GM19193 (cell line): ENCODE data around the gene CCDC121.
A peak's percentile ranks its signal among the peaks of the same experiment; 100 is the strongest.

Source experiments
- POLR2A ChIP-seq: IDR thresholded peaks from 4 replicates; pipeline ENCODE4 v1.6.1; 2011; ENCODE audit not compliant: insufficient read depth, insufficient read length; ENCODE audit errors: extremely low read depth

Gene CCDC121

GRCh38 chr2:27628767-27629709 lies at the start of gene CCDC121, which contains the start of gene GPN1:
Gene CCDC121, minus strand, starts transcription at chr2:27629012. Its CDS starts 1,213 bp downstream, at chr2:27627799.
Gene GPN1, plus strand, starts transcription at chr2:27629050. Its CDS starts 9 bp downstream, at chr2:27629059.
- peak; percentile 98 for TF ChIP-seq POLR2A

- no peak for TF ChIP-seq POLR2A
Observed at GRCh38 chr2:27672723-27673486, 44.1 kb upstream of the CCDC121 start.

- TF ChIP-seq POLR2A: no peak
Observed at GRCh38 chr2:27671235-27671634, 42.4 kb upstream of the CCDC121 start.

- no peak for TF ChIP-seq POLR2A
Observed at GRCh38 chr2:27667446-27667845, 38.6 kb upstream of the CCDC121 start.

- no peak for TF ChIP-seq POLR2A
Observed at GRCh38 chr2:27664622-27665363, 36.0 kb upstream of the CCDC121 start.

GRCh38 chr2:27664154-27664574 lies 35.4 kb upstream of the CCDC121 start:
- TF ChIP-seq POLR2A: no peak

GRCh38 chr2:27663285-27664153 lies 34.7 kb upstream of the CCDC121 start, which contains the start of the genes SLC4A1AP and SUPT7L:
Gene SLC4A1AP, plus strand, starts transcription at chr2:27663889. Its CDS starts 26 bp downstream, at chr2:27663915.
Gene SUPT7L, minus strand, starts transcription at chr2:27663614. Its CDS starts 1,422 bp downstream, at chr2:27662192.
- TF ChIP-seq POLR2A: peak; percentile 75

- TF ChIP-seq POLR2A: no peak
Observed at GRCh38 chr2:27661371-27661770, 32.6 kb upstream of the CCDC121 start.

- no peak for TF ChIP-seq POLR2A
Observed at GRCh38 chr2:27655155-27655951, 26.5 kb upstream of the CCDC121 start.

GRCh38 chr2:27653397-27653796 lies 24.6 kb upstream of the CCDC121 start:
- TF ChIP-seq POLR2A: no peak

GRCh38 chr2:27652790-27653189 lies 24.0 kb upstream of the CCDC121 start:
- TF ChIP-seq POLR2A: no peak

GRCh38 chr2:27652341-27652740 lies 23.5 kb upstream of the CCDC121 start:
- TF ChIP-seq POLR2A: no peak

GRCh38 chr2:27651056-27651455 lies 22.2 kb upstream of the CCDC121 start:
- no peak for TF ChIP-seq POLR2A
